ENCODE data around the gene BEGAIN. TPM values are rescaled to one million over a fixed set of nuclear protein-coding genes. Genes with fewer than 3 reads are reported as not detected.

BEGAIN gene
- total RNA-seq, 4 donors from 2014 or later = 0.27 to 2.5 (median 0.37) TPM; not detected in 1

GRCh38 chr14:100552524-100553125 lies 34.6 kb downstream of the BEGAIN start:
- peaks cover under 1% of the 10 kb centered on the region for H3K27me3 ChIP-seq
- no peak overlapping the region for H3K27ac ChIP-seq
- in situ Hi-C loops (cut with MboI; ENCODE audit: low pct_ligation_motif_present in 1 of 4, low pct_unique_long_range_greater_than_20kb in 1 of 4, low sequenced_read_pairs in 3 of 4) (no loop called here), intact Hi-C loops (cut with DNase I; ENCODE audit: low total_unique reads) (no loop called here)
- no peak overlapping the region for H3K4me3 ChIP-seq
- TF ChIP-seq POLR2A (IDR thresholded peaks at IDR 0.05) (no peak), POLR2AphosphoS5 (IDR thresholded peaks at IDR 0.05) (no peak), EP300 (IDR thresholded peaks at IDR 0.05; ENCODE audit: low read depth) (no peak), CTCF (IDR thresholded peaks at IDR 0.05) (no peak)
- WGBS, 2 donors (ENCODE audit: low coverage in 1 of 2) = 81% methylated on average over 15 of the region's 16 CpGs; no CpG with 5 or more reads in 1 of the 2 donors
- no peaks in the 10 kb centered on the region for H3K9me3 ChIP-seq
- peaks cover 8 to 26% (median 9%) of the 10 kb centered on the region in 4 donors for H3K4me1 ChIP-seq
- no peak for DNase-seq
- no peaks in the 10 kb centered on the region for H3K36me3 ChIP-seq

DNA sequence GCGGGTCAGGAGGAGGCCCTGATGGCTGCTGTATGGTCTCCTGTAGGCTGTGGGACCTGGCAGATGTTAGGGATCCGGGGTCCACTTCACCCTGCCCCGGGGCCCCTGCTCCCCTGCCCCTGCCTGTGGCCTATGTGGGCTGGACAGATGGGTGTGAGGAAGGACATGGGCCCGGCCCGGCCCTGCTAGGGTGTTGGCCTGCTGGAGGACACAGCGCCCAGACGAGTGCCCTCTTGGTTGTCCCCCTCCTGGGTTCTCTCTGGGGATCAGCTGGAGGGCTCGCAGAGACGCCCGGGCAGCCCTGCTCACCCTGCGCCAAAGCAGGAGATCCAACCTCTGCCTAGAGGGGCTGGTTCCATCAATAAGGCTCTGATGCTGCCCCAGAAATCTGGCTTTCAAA lies 36.2 kb downstream of the BEGAIN start:
- Histone ChIP-seq H3K27me3 (no peaks in the 10 kb centered on the region), H3K27ac (no peak overlapping the region), H3K36me3 (no peaks in the 10 kb centered on the region), H3K4me3 (no peak overlapping the region), H3K9me3 (no peaks in the 10 kb centered on the region), H3K4me1 (peaks cover 17 to 33% (median 22%) of the 10 kb centered on the region in 4 donors)
- DNase-seq = no peak
- 81% methylated on average over 3 of the region's 11 CpGs; no CpG with 5 or more reads in 1 of the 2 donors for WGBS, 2 donors (ENCODE audit: low coverage in 1 of 2)
- intact Hi-C loops (cut with DNase I; ENCODE audit: low total_unique reads) (no loop called here), in situ Hi-C loops (cut with MboI; ENCODE audit: low pct_ligation_motif_present in 1 of 4, low pct_unique_long_range_greater_than_20kb in 1 of 4, low sequenced_read_pairs in 3 of 4) (no loop called here)
- TF ChIP-seq EP300 (IDR thresholded peaks at IDR 0.05; ENCODE audit: low read depth) = no peak
- no peak for TF ChIP-seq CTCF (IDR thresholded peaks at IDR 0.05)
- no peak for TF ChIP-seq POLR2A (IDR thresholded peaks at IDR 0.05)
- TF ChIP-seq POLR2AphosphoS5 (IDR thresholded peaks at IDR 0.05) = no peak

- H3K4me1 ChIP-seq = peaks cover 17 to 41% (median 28%) of the 10 kb centered on the region in 4 donors
- H3K27me3 ChIP-seq = no peaks in the 10 kb centered on the region
- no peaks in the 10 kb centered on the region for H3K9me3 ChIP-seq
- H3K36me3 ChIP-seq = no peaks in the 10 kb centered on the region
- WGBS, 2 donors (ENCODE audit: low coverage in 1 of 2) = 69% methylated on average over 21 of the region's 29 CpGs; no CpG with 5 or more reads in 1 of the 2 donors
- in situ Hi-C loops (cut with MboI; ENCODE audit: low pct_ligation_motif_present in 1 of 4, low pct_unique_long_range_greater_than_20kb in 1 of 4, low sequenced_read_pairs in 3 of 4) (no loop called here), intact Hi-C loops (cut with DNase I; ENCODE audit: low total_unique reads) (no loop called here)
- H3K27ac ChIP-seq = no peak overlapping the region
- H3K4me3 ChIP-seq = no peak overlapping the region
- no peak for TF ChIP-seq EP300 (IDR thresholded peaks at IDR 0.05; ENCODE audit: low read depth)
- no peak for TF ChIP-seq CTCF (IDR thresholded peaks at IDR 0.05)
- no peak for TF ChIP-seq POLR2AphosphoS5 (IDR thresholded peaks at IDR 0.05)
- no peak for TF ChIP-seq POLR2A (IDR thresholded peaks at IDR 0.05)
- DNase-seq = no peak
Observed at GRCh38 chr14:100549834-100550625, 37.2 kb downstream of the BEGAIN start.

DNA sequence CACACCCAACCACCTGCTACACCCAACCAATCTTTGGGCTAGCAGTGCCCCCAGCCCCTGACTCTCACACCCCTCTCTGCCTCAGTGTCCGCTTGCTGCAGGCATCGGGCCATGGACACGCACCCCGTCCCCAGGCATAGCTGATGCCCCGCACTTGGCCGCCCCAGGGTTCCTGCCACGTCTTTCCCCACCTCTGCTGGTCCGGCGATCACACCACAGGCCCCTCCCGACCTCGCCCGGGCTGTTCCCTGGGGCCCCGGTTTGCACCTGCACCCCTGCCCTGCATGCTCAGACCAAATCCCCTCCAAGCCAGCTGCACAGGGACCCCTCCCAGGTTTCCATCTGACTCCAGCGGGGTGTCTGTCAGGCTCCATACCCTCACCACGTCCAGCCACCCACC lies 38.3 kb downstream of the BEGAIN start:
- 71 to 90% methylated on average over 2 to 15 of the region's 15 CpGs for WGBS, 2 donors (ENCODE audit: low coverage in 1 of 2)
- no peak overlapping the region for H3K27ac ChIP-seq
- in situ Hi-C loops (cut with MboI; ENCODE audit: low pct_ligation_motif_present in 1 of 4, low pct_unique_long_range_greater_than_20kb in 1 of 4, low sequenced_read_pairs in 3 of 4) = no loop called here
- TF ChIP-seq POLR2A (IDR thresholded peaks at IDR 0.05) (no peak), CTCF (IDR thresholded peaks at IDR 0.05) (no peak), POLR2AphosphoS5 (IDR thresholded peaks at IDR 0.05) (no peak), EP300 (IDR thresholded peaks at IDR 0.05; ENCODE audit: low read depth) (no peak)
- intact Hi-C loops (cut with DNase I; ENCODE audit: low total_unique reads) = no loop called here
- H3K9me3 ChIP-seq = no peaks in the 10 kb centered on the region
- H3K4me3 ChIP-seq = no peak overlapping the region
- no peak for DNase-seq
- H3K27me3 ChIP-seq = no peaks in the 10 kb centered on the region
- H3K4me1 ChIP-seq = peaks cover 17 to 36% (median 28%) of the 10 kb centered on the region in 4 donors
- H3K36me3 ChIP-seq = no peaks in the 10 kb centered on the region
